Osteoblast (primary cell): ENCODE data around the gene BBX. TPM values are rescaled to one million over a fixed set of nuclear protein-coding genes. Genes with fewer than 3 reads are reported as not detected.

ENCODE experiments used
- DNase-seq: peaks from one replicate; pipeline ENCODE4 v3.0.0; 2011; ENCODE audit warnings: low spot score, mixed read lengths; ENCODE audit not compliant: insufficient read length; ENCODE audit errors: missing footprints
- H2AFZ ChIP-seq: 2 replicates; pipeline ENCODE4 v1.6.0; 2011; ENCODE audit warnings: mild to moderate bottlenecking, low read length
- H3K27ac ChIP-seq: 2 replicates; pipeline ENCODE4 v1.5.1; 2011; ENCODE audit warnings: mild to moderate bottlenecking, low read depth, low read length, moderate library complexity
- H3K27me3 ChIP-seq: 2 replicates; pipeline ENCODE4 v1.6.0; 2012; ENCODE audit warnings: mild to moderate bottlenecking, control low read depth, inconsistent platforms, low read length, moderate library complexity; ENCODE audit not compliant: insufficient read depth
- H3K36me3 ChIP-seq: 2 replicates; pipeline ENCODE4 v1.5.1; 2011; ENCODE audit warnings: mild to moderate bottlenecking, low read length, control low read depth, moderate library complexity; ENCODE audit not compliant: insufficient read depth
- H3K4me1 ChIP-seq: 2 replicates; pipeline ENCODE4 v1.5.1; 2011; ENCODE audit warnings: mild to moderate bottlenecking, low read length, control low read depth, moderate library complexity; ENCODE audit not compliant: insufficient read depth
- H3K4me2 ChIP-seq: 2 replicates; pipeline ENCODE4 v1.6.0; 2011; ENCODE audit warnings: mild to moderate bottlenecking, low read length; ENCODE audit not compliant: insufficient read depth
- H3K4me3 ChIP-seq: fragments of 200-600 bp; sonication (generic); 3 replicates; pipeline ENCODE4 v1.5.1; 2012; ENCODE audit warnings: mild to moderate bottlenecking, low read length, inconsistent platforms; ENCODE audit not compliant: insufficient read depth
- H3K79me2 ChIP-seq: 2 replicates; pipeline ENCODE4 v1.6.0; 2012; ENCODE audit warnings: mild to moderate bottlenecking, low read length, control low read depth, inconsistent platforms; ENCODE audit not compliant: insufficient read depth
- H3K9me3 ChIP-seq: 2 replicates; pipeline ENCODE4 v1.5.1; 2011; ENCODE audit warnings: low read depth, low read length, control low read depth
- H4K20me1 ChIP-seq: 2 replicates; pipeline ENCODE4 v1.6.0; 2012; ENCODE audit warnings: mild to moderate bottlenecking, low read length, control low read depth; ENCODE audit not compliant: insufficient read depth
- CTCF ChIP-seq: IDR thresholded peaks from 2 replicates; pipeline ENCODE4 v1.5.1; 2011; ENCODE audit warnings: mild to moderate bottlenecking, low read depth, low read length, moderate library complexity; ENCODE audit errors: extremely low read depth
- total RNA-seq: library from RNA; depleted of rRNA; stranded (reverse); fragments of >200 nt; gene quantifications from 2 replicates; pipeline ENCODE4 v1.2.3, GENCODE V29; 2012

BBX gene
- total RNA-seq, 1 donor, result 66.6 TPM

GRCh38 chr3:107676469-107677309 lies 153.9 kb downstream of the BBX start:
- H3K36me3 ChIP-seq, result no peaks in the 10 kb centered on the region
- no peaks in the 10 kb centered on the region for H3K27me3 ChIP-seq
- no peak overlapping the region for H3K4me2 ChIP-seq
- H4K20me1 ChIP-seq, result peaks cover 3% of the 10 kb centered on the region
- no peaks in the 10 kb centered on the region for H3K9me3 ChIP-seq
- no peaks in the 10 kb centered on the region for H3K79me2 ChIP-seq
- H2AFZ ChIP-seq, result no peak overlapping the region
- H3K27ac ChIP-seq, result no peak overlapping the region
- DNase-seq, result no peak
- TF ChIP-seq CTCF, result peak; percentile 62
- H3K4me1 ChIP-seq, result peaks cover 7% of the 10 kb centered on the region
- H3K4me3 ChIP-seq, result no peak overlapping the region

- Histone ChIP-seq H3K4me2 (no peak overlapping the region), H3K27ac (no peak overlapping the region), H3K9me3 (no peaks in the 10 kb centered on the region)
Observed at GRCh38 chr3:107679921-107680320, 157.2 kb downstream of the BBX start.

GRCh38 chr3:107680698-107681097 lies 157.9 kb downstream of the BBX start:
- peaks cover 7% of the 10 kb centered on the region for H4K20me1 ChIP-seq
- H3K27ac ChIP-seq, result no peak overlapping the region
- no peak overlapping the region for H3K4me2 ChIP-seq
- H3K79me2 ChIP-seq, result no peaks in the 10 kb centered on the region
- no peaks in the 10 kb centered on the region for H3K27me3 ChIP-seq
- H3K9me3 ChIP-seq, result no peaks in the 10 kb centered on the region
- TF ChIP-seq CTCF, result no peak
- peaks cover 11% of the 10 kb centered on the region for H3K4me1 ChIP-seq
- no peaks in the 10 kb centered on the region for H3K36me3 ChIP-seq
- H2AFZ ChIP-seq, result no peak overlapping the region
- DNase-seq, result no peak
- no peak overlapping the region for H3K4me3 ChIP-seq

More at GRCh38 chr3:107679921-107680320, 157.2 kb downstream of the BBX start:
- Histone ChIP-seq H4K20me1 (peaks cover 7% of the 10 kb centered on the region), H3K4me1 (peaks cover 11% of the 10 kb centered on the region), H3K36me3 (no peaks in the 10 kb centered on the region), H2AFZ (no peak overlapping the region), H3K79me2 (no peaks in the 10 kb centered on the region), H3K4me3 (no peak overlapping the region), H3K27me3 (no peaks in the 10 kb centered on the region)
- TF ChIP-seq CTCF, result no peak
- no peak for DNase-seq

- no peak for TF ChIP-seq CTCF
- H3K9me3 ChIP-seq, result no peaks in the 10 kb centered on the region
- H3K4me2 ChIP-seq, result no peak overlapping the region
- no peak overlapping the region for H3K27ac ChIP-seq
- H3K4me1 ChIP-seq, result peaks cover 11% of the 10 kb centered on the region
- H3K36me3 ChIP-seq, result no peaks in the 10 kb centered on the region
- no peaks in the 10 kb centered on the region for H3K79me2 ChIP-seq
- no peak overlapping the region for H2AFZ ChIP-seq
- no peak overlapping the region for H3K4me3 ChIP-seq
- DNase-seq, result no peak
- peaks cover 4% of the 10 kb centered on the region for H4K20me1 ChIP-seq
- H3K27me3 ChIP-seq, result no peaks in the 10 kb centered on the region
Observed at GRCh38 chr3:107681396-107681795, 158.6 kb downstream of the BBX start.
